ENCODE measurements around the gene PARD6B.
"Not testable (repeated sequence)": the region's sequence is repeated elsewhere in the genome, so short reads cannot be mapped to it uniquely, and the experiment has no call there.

Gene PARD6B

DNA sequence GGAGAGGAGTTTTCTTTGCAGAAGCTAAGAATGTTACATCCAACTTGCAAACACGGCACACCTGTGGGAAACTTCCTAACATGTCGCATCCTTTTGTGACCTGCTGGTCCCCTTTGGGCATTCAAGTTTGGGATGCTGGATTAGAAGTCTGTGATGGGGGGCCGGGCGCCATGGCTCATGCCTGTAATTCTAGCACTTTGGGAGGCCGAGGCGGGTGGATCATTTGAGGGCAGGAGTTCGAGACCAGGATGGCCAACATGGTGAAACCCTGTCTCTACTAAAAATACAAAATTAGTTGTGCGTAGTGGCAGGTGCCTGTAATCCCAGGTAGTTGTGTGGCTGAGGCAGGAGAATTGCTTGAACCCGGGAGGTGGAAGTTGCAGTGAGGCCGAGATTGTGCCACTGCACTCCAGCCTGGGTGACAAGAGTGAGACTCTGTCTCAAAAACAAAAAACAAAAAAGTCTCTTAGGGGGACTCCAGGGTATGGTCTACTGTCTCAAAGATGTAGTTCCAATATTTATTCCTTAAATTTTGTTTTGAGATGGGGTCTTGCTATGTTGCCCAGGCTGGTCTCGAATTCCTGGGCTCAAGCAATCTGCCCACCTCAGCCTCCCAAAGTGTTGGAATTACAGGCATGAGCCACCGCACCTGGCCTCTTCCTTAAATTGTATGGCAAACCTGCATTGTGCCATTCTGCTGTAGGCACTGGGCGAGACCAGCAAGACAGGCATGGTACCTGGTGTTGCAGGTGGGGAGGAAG, 69.8 kb downstream of the PARD6B start:
- H3K27me3 Mint-ChIP-seq, H3K4me3 Mint-ChIP-seq, H3K9me3 Mint-ChIP-seq, ATAC-seq: not testable (repeated sequence)
- H3K27ac Mint-ChIP-seq: peak overlapping the region; percentile 97
- peaks cover 18% of the 10 kb centered on the region for H3K36me3 Mint-ChIP-seq
- peaks cover 75% of the 10 kb centered on the region for H3K4me1 Mint-ChIP-seq

DNA sequence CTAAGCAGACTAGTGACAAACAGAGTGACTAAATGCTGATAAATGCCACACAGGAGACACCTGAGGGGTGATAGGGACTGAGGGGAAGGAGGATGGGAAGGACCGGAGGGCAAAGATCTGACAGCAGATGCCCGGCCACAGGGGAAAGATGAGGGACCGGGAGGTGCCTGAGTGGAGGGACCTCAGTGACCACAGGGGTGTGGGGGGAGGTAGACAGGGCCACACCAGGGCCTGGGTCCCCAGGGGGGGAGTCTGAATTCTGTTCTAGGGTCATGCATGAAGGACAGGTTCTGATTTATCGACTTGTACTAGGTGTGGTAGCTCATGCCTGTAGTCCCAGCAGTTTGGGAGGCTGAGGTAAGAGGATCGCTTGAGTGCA, 70.4 kb downstream of the PARD6B start:
- peaks cover 77% of the 10 kb centered on the region for H3K4me1 Mint-ChIP-seq

DNA sequence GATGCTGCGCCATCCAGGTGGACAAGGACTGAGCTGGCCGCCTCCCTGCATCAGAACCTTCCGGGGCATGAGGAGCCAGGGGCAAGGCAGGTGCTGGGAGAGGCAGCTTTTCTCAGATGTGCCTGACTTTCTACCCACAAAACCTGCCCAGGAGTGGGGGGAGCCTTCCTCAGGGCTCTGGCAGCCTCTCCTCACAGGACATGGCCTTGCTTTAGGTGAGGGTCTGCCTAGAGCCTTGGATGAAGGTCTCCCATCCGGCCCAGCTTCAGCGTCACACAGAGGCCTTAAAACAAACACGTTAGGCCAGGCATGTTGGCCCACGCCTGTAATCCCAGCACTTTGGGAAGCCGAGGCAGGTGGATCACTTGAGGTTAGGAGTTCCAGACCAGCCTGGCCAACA, 70.9 kb downstream of the PARD6B start:
- peak overlapping the region; percentile 60 for H3K27ac Mint-ChIP-seq
- H3K9me3 Mint-ChIP-seq: no peaks in the 10 kb centered on the region
- H3K4me1 Mint-ChIP-seq: peaks cover 71% of the 10 kb centered on the region
- ATAC-seq: no peak
- H3K27me3 Mint-ChIP-seq: no peaks in the 10 kb centered on the region
- H3K36me3 Mint-ChIP-seq: peaks cover 18% of the 10 kb centered on the region
- H3K4me3 Mint-ChIP-seq: no peak overlapping the region

More for the DNA sequence above, 70.4 kb downstream of the PARD6B start:
- H3K27me3 Mint-ChIP-seq: no peaks in the 10 kb centered on the region
- peak overlapping the region; percentile 60 for H3K27ac Mint-ChIP-seq
- no peak for ATAC-seq
- no peak overlapping the region for H3K4me3 Mint-ChIP-seq
- H3K9me3 Mint-ChIP-seq: no peaks in the 10 kb centered on the region
- H3K36me3 Mint-ChIP-seq: peaks cover 18% of the 10 kb centered on the region

DNA sequence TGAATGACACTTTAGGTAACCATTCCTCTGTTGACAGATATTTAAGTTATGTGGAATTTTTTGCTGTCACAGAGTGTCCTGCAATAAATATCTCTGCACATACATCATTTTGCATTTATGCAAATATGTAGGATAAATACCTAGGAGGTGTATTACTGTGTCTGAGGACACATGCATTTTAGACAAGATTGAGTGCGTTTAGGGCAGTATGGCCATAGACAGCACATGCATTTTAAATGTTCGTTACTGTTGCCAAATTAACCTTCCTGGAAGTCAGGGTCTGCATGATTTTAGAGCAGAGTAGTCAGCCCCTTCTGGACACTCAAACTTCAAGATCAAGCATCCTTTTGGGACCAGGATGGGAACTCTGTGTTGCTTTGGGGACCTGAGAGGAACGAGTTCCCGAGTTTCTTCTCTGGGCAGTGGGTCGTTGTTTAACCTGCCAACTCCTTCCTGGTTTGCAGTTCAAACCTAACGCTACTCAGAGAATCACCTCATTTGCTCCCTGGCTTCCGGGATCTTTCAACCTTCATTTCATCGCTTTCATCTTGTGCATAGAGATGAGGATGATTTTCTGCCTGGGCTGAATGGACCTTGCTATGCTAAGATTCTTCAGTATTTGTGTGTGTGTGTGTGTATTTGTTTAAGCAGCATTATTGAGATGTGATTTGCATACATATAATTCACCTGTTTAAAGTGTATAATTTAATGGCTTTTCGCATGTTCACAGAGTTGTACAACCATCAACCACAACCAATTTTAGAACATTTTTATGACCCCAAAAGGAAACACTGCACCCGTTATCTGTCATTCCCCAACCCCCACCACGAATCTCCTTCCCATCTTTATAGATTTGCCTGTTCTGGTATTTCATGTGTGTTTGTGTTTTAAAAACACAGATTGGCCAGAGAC, 73.3 kb downstream of the PARD6B start:
- Mint-ChIP-seq H3K27ac (peak overlapping the region; percentile 60), H3K4me1 (peaks cover 72% of the 10 kb centered on the region), H3K27me3 (no peaks in the 10 kb centered on the region), H3K4me3 (peak overlapping the region; percentile 45), H3K9me3 (peaks cover 3% of the 10 kb centered on the region), H3K36me3 (peaks cover 18% of the 10 kb centered on the region)
- peak; percentile 40 for ATAC-seq

DNA sequence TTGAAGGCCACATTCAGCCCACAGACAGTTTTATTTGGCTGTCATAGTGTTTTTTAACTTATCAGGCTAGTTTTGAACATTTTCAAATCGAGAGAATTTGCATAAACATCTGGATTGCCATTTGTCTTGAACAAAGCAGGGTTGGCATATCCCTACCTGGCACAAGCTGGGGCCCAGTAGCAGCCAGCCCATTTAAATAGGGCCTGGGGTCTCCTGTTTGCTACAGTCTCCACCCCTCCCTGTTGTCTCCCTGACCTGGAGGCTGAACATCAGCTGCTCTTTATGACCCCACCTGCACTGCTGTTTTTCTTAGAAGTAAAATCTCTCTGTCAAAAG, 73.9 kb downstream of the PARD6B start:
- H3K27ac Mint-ChIP-seq: peak overlapping the region; percentile 60
- H3K36me3 Mint-ChIP-seq: peaks cover 19% of the 10 kb centered on the region
- H3K4me3 Mint-ChIP-seq: peak overlapping the region; percentile 45
- peaks cover 4% of the 10 kb centered on the region for H3K9me3 Mint-ChIP-seq
- peaks cover 72% of the 10 kb centered on the region for H3K4me1 Mint-ChIP-seq
- no peaks in the 10 kb centered on the region for H3K27me3 Mint-ChIP-seq
- ATAC-seq: no peak

DNA sequence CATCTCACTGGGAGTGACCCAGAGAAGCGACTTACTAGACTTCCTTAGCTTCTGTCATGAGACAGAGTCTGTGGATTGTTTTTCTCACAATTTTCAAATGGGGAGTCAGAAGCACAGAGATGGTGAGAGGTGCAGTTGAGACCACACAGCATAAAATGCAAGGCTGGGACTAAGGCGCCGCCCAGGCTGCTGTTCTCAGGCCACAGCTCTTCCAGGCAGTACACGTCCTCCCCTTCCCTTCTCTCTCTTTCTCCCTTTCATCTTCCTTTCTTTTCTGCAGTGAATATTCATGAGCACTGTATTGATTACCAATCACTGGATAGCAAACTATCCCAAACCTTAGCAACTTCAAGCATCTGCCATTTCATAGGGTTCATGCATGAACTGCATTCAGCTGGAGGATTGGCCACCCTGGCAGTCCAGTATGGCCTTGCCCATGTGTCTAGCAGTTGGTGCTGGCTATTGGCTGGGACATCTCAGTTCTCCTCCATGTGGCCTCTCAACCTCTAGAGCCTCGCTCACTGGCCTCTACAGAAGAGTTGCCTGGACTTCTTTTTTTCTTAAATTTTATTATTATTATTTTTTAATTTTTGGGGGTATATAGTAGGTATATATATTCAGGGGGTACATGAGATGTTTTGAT, 74.9 kb downstream of the PARD6B start:
- Mint-ChIP-seq H3K27me3 (no peaks in the 10 kb centered on the region), H3K9me3 (peaks cover 8% of the 10 kb centered on the region), H3K4me1 (peaks cover 76% of the 10 kb centered on the region), H3K27ac (peak overlapping the region; percentile 60), H3K36me3 (peaks cover 26% of the 10 kb centered on the region), H3K4me3 (no peak overlapping the region)
- no peak for ATAC-seq
